22Rv1 (cell line): ENCODE measurements around the gene YTHDC1.

Experiments
- CTCF ChIP-seq: fragments of 450-650 bp; IDR thresholded peaks from 2 replicates; pipeline ENCODE4 v1.5.1; 2017; ENCODE audit warnings: mild to moderate bottlenecking
- ZFX ChIP-seq: fragments of 450-650 bp; IDR thresholded peaks from 2 replicates; pipeline ENCODE4 v1.6.1; 2017; ENCODE audit warnings: antibody characterized with exemption, borderline replicate concordance

- TF ChIP-seq CTCF (no peak), ZFX (no peak)
These were observed 28.3 kb upstream of the YTHDC1 start for GRCh38 chr4:68378226-68378625.
